GM12878 (cell line): Measurements from ENCODE around the gene SULT6B1. TPM values are rescaled to one million over a fixed set of nuclear protein-coding genes. Genes with fewer than 3 reads are reported as not detected.

Experiments used
- ATAC-seq: fragments of 200-7000 bp; cut with Tn5 transposase; 3 replicates; pipeline ENCODE4 v1.9.1; 2020; ENCODE audit warnings: mild to moderate bottlenecking, moderate library complexity
- BruUV-seq: library from RNA; stranded (reverse); fragments of 400-500 nt; replicated peaks from 2 replicates; lab custom pipeline; 2021; lab: Mats Ljungman, UMichigan
- CTCF ChIA-PET: fragments of 300-600 bp; sonication (Branson Sonifier 250); formaldehyde crosslinking; extraction: SDS; loops from one replicate; lab custom pipeline; 2021; ENCODE audit warnings: inconsistent platforms; lab: Yijun Ruan, JAX
- POLR2A ChIA-PET: fragments of 350-600 bp; formaldehyde crosslinking; extraction: SDS; loops from one replicate; lab custom pipeline; 2021; ENCODE audit warnings: inconsistent platforms; lab: Charles Lee
- RAD21 ChIA-PET: fragments of 300-600 bp; sonication (Branson Sonifier 250); formaldehyde crosslinking; loops from one replicate; lab custom pipeline; 2023; ENCODE audit warnings: antibody characterized with exemption; ENCODE audit not compliant: unreplicated experiment; lab: Charles Lee
- SMC1A ChIA-PET: fragments of 300-600 bp; sonication (Branson Sonifier 250); formaldehyde crosslinking; loops from one replicate; lab custom pipeline; 2023; ENCODE audit not compliant: unreplicated experiment, uncharacterized antibody; lab: Charles Lee
- DNase-seq: peaks from one replicate; pipeline ENCODE4 v3.0.0-alpha.2; 2011; ENCODE audit warnings: low read depth, low spot score
- FAIRE-seq: peaks from 3 replicates; lab custom pipeline; 2011; peaks lifted over from hg19 to GRCh38; lab: Jason Lieb, UNC
- H2AFZ ChIP-seq: 2 replicates; pipeline ENCODE4 v1.6.0; 2011; ENCODE audit warnings: low read depth, low read length, control low read depth; ENCODE audit not compliant: control insufficient read depth
- H3K27ac ChIP-seq: 2 replicates; pipeline ENCODE4 v1.5.1; 2011; ENCODE audit warnings: control low read depth; ENCODE audit not compliant: control insufficient read depth, insufficient read depth
- H3K27me3 ChIP-seq, 2 experiments: replicated peaks in 1 of 2; 2 replicates each; pipeline versions ENCODE4 v1.6.0 to v1.6.1; 2011; ENCODE audit warnings: low read length in 1 of 2; ENCODE audit not compliant: control insufficient read depth in 2 of 2, insufficient read depth in 2 of 2
- H3K36me3 ChIP-seq, 2 experiments: 2 replicates each; pipeline ENCODE4 v1.5.1; 2011; ENCODE audit warnings: low read length in 1 of 2; ENCODE audit not compliant: control insufficient read depth in 2 of 2, insufficient read depth in 2 of 2
- H3K4me1 ChIP-seq: 2 replicates; pipeline ENCODE4 v1.6.1; 2011; ENCODE audit warnings: mild to moderate bottlenecking, low read length, moderate library complexity, mixed read lengths; ENCODE audit not compliant: control insufficient read depth, insufficient read depth
- H3K4me2 ChIP-seq: 2 replicates; pipeline ENCODE4 v1.6.0; 2011; ENCODE audit warnings: control low read depth; ENCODE audit not compliant: control insufficient read depth, insufficient read depth
- H3K4me3 ChIP-seq: fragments of 200-600 bp; sonication (generic); 2 replicates; pipeline ENCODE4 v1.5.1; 2016
- H3K79me2 ChIP-seq: 2 replicates; pipeline ENCODE4 v1.6.0; 2011; ENCODE audit warnings: low read length; ENCODE audit not compliant: control insufficient read depth, insufficient read depth
- H3K9ac ChIP-seq: 2 replicates; pipeline ENCODE4 v1.8.0; 2011; ENCODE audit warnings: low read length, control low read depth, mixed read lengths; ENCODE audit not compliant: control insufficient read depth, insufficient read depth
- H3K9me3 ChIP-seq: replicated peaks from 3 replicates; pipeline ENCODE4 v1.5.1; 2011; ENCODE audit warnings: mild to moderate bottlenecking, low read length; ENCODE audit not compliant: control insufficient read depth, insufficient read depth
- H4K20me1 ChIP-seq: 2 replicates; pipeline ENCODE4 v1.6.0; 2011; ENCODE audit not compliant: control insufficient read depth, insufficient read depth
- CEBPB ChIP-seq, 2 experiments: fragments of 150-350 bp in 1 of 2; IDR thresholded peaks; 2 replicates each; pipeline ENCODE4 v1.6.1; 2012 to 2014; ENCODE audit warnings: low read depth in 2 of 2, low read length in 2 of 2, borderline replicate concordance in 1 of 2, inconsistent platforms in 1 of 2
- ZNF592 ChIP-seq: fragments of 450-650 bp; IDR thresholded peaks from 2 replicates; pipeline ENCODE4 v1.6.1; 2017; ENCODE audit warnings: mild to moderate bottlenecking, moderate library complexity
- whole genome bisulfite sequencing: methylation state at CpG from one replicate; pipeline ENCODE4 v1.1.6; 2016; ENCODE audit warnings: low lambda C conversion rate; ENCODE audit not compliant: insufficient replicate concordance, insufficient coverage; ENCODE audit errors: missing lambda C conversion rate; 5-methylcytosine and 5-hydroxymethylcytosine counted together
- in situ Hi-C: fragments of 300-500 bp; cut with MboI; formaldehyde crosslinking; loops from 9 replicates; pipeline ENCODE4 v1.14.3; 2018; ENCODE audit warnings: mixed read lengths
- intact Hi-C: fragments of 100-400 bp; cut with micrococcal nuclease; formaldehyde crosslinking; loops from one replicate; pipeline ENCODE4 v1.14.2; 2022; ENCODE audit not compliant: unreplicated experiment
- polyA plus RNA-seq, 11 experiments: library from polyadenylated mRNA; depleted of rRNA in 4 of 11; unstranded in 6 of 11; stranded (reverse) in 5 of 11; fragments of >200 nt; fragmentation: Nextera tagmentation in 4 of 11; fragmentation: Illumina TruSeq in 1 of 11; extraction: Ambion mirVana in 4 of 11; extraction: Trizol in 1 of 11; gene quantifications; 1 replicate in 1 of 11; 2 replicates in 10 of 11; pipeline versions ENCODE4 v1.2.1 to v1.2.3, GENCODE V29; 2011 to 2016; ENCODE audit warnings: inconsistent platforms in 2 of 11, missing spikeins in 2 of 11, low read depth in 1 of 11
- total RNA-seq, 4 experiments: library from RNA; depleted of rRNA in 3 of 4; stranded (reverse); fragments of >200 nt in 3 of 4; fragmentation: Illumina TruSeq in 1 of 4; extraction: Trizol in 1 of 4; gene quantifications; 2 replicates each; pipeline versions ENCODE4 v1.2.1 to v1.2.3, GENCODE V29; 2013 to 2021

SULT6B1 gene
- total and polyA plus RNA-seq, 10 of the 15 experiments (the other 5 are each of a cell fraction or from before 2014, with no cell fraction given) = not detected

DNA sequence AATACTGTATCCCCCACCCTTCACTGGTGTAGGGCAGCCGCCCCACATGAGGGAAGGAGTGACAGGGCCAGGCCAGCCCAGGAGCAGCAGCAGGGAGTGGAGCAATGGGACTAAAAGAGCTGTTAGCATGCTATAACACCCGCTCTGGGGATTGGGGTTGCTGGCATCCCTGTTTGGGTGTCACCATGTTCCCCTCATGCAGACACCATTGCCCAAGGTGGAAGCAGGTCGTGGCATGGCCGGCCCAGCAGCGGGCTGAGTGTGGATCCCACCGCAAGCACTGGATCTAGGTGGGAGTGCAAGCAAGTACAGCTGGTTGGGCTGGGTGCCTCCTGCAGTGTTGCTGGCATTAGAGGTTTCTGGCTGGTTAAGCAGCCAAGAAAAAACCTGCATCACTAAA lies 3.3 kb upstream of the SULT6B1 start:
- in situ Hi-C loops = no loop called here
- H3K4me2 ChIP-seq = no peak overlapping the region
- no peak overlapping the region for H3K4me3 ChIP-seq
- peaks cover 4% of the 10 kb centered on the region for H3K79me2 ChIP-seq
- FAIRE-seq = no peak
- no peak overlapping the region for H3K9ac ChIP-seq
- RAD21 ChIA-PET = no interaction called here
- H3K27ac ChIP-seq = no peak overlapping the region
- TF ChIP-seq ZNF592 (no peak), CEBPB (IDR thresholded peaks at IDR 0.05; ENCODE audit: borderline replicate concordance in 1 of 2, low read depth in 2 of 2, low read length in 2 of 2) (no peak)
- TF ChIP-seq, all 136 proteins: peak for 0
- Histone ChIP-seq H3K27me3 (no peaks in the 10 kb centered on the region), H4K20me1 (no peaks in the 10 kb centered on the region), H3K36me3 (no peaks in the 10 kb centered on the region), H3K4me1 (no peaks in the 10 kb centered on the region; the same call in 1 of the 2 replicates), H3K9me3 (no peaks in the 10 kb centered on the region; the same call in 2 of the 3 replicates), H2AFZ (no peak overlapping the region)
- BruUV-seq = no TSS peak
- DNase-seq = no peak
- SMC1A ChIA-PET = no interaction called here
- POLR2A ChIA-PET = no interaction called here
- intact Hi-C loops = no loop called here
- CTCF ChIA-PET = interaction anchor here (1.0 kb wide), 1 partner anchor 205 kb away, joined by 3 read pairs; no protein-coding TSS in a partner anchor
- no peak for ATAC-seq
- WGBS = 52% methylated on average over 6 of the region's 6 CpGs
